Endometrium (tissue), 2 donors: ENCODE data around the gene AZIN2.
"Not testable (repeated sequence)": the region's sequence is repeated elsewhere in the genome, so short reads cannot be mapped to it uniquely, and the experiment has no call there.

Experiments
- FAIRE-seq: peaks from 2 replicates; lab custom pipeline; 2012; peaks lifted over from hg19 to GRCh38; lab: Jason Lieb, UNC
- donor health status: control.
- donor health status: control.

Gene AZIN2

DNA sequence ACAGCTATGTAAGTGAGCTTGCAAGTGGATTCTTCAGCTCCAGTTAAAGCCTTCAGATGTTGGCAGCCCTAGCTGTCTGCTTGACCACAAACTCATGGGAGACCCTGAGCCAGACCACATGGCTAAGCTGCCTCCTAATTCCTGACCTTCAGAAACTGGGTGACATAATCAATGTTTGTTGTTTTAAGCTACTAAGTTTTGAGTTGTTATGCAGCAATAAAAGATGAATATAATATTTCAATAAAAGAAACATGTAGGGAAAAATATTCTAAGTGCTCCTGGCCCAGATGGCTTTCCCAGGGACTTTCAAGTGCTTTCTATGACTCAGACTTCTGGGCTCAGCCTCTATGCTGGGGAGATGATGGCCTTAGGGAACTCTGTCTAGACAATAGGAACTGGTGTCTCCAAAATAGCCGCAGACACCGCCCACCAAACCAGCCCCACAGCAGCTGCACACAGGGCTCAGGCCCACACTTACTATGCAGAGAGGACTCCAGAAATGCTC is 20.3 kb upstream of the AZIN2 start:
- no peak for FAIRE-seq

DNA sequence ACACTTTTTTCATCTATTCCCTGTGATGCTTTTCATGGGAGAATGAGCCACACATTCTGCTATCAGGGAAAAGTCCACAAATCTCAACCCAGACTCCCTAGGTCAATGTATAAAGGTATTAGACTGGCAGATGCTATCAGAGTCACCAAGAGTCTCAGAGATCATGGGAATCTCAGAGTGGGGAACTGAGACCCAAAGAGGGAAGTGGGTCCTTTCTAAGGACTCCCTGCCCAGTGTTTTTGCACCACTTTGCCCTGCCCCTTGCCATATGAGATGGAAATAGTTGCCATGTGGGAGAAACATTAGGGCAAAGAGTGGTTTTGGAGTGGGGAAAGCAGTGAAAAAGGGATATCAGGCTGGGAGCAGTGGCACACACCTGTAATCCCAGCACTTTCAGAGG is 19.1 kb upstream of the AZIN2 start:
- no peak for FAIRE-seq

DNA sequence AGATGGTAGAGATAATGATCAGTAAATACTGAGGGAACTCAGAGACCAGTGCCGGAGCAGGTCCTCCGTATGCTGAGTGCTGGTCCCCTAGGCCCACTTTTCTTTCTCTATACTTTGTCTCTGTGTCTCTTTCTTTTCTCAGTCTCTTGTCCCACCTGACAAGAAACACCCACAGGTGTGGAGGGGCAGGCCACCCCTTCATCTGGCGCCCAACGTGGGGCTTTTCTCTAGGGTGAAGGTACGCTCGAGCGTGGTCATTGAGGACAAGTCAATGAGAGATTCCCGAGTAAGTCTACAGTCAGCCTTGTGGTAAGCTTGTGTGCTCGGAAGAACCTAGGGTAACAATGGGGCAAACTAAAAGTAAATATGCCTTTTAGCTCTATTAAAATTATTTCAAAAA is 16.7 kb upstream of the AZIN2 start:
- FAIRE-seq: not testable (repeated sequence)

DNA sequence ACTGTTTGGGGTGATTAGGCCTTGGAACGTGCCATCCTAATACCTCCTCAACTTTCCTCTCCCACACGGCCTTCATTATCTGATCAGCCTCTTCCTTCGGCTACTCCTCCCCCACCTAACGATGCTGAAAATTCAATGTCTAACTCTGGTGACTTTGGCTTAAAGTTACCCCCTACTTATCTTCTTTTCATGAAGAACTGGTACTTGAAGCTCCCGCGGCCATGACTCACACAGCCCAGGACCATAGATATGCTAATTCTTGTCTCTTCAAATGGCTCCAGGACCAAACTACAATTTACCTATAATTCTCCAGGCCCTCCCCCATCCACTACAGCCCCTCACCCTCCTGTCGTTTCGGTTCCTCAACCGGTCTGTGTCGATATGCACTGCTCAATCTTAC is 15.7 kb upstream of the AZIN2 start:
- no peak for FAIRE-seq

DNA sequence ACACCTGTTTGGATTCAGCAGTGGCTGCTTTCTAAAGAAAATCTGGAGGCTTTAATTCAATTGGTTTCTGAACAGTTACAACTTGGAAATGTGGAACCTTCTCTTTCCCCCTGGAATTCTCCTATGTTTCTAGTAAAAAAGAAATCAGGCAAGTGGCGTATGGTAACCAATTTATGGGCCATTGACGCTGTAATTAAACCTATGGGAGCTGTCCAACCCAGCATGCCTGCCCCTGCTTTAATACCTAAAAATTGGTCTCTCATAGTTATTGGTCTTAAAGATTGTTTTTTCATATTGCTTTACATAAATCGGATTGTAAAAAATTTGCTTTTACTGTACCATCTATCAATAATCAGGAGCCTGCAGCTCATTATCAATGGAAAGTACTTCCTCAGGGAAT is 14.5 kb upstream of the AZIN2 start:
- not testable (repeated sequence) for FAIRE-seq

DNA sequence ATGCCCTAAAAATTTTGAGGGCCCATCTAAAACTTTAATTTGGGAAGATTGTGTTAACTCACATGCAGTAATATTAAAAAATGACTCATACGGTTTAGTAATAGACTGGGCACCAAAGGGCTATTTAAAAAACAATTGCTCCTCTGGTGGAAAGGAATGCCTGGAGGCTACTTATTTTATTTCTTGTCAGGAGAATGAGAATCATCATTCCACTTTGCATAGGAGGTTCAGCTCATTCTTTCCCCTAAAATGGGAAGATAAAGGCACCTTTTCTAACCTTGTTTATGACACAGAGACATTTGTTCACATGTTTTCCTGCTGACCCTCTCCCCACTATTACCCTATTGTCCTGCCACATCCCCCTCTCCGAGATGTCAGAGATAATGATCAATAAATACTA is 12.8 kb upstream of the AZIN2 start:
- FAIRE-seq: not testable (repeated sequence)

DNA sequence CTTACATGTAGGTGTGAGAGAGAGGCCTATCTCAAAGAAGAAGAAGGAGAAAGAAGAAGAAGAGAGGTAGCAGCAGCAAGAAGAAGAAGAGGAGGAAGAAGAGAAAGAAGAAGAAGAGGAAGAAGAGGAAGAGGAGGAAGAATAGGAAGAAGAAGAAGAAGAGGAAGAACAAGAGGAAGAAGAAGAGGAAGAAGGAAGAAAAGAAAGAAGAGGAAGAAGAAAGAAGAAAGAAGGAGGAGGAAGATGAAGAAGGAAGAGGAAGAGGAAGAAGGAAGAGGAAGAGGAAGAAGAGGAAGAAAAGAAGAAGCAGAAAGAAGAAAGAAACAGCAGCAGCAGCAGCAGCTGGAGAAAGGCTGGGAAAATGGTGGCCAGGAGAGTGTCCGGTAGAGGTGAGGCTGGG is 10.3 kb upstream of the AZIN2 start:
- no peak for FAIRE-seq

DNA sequence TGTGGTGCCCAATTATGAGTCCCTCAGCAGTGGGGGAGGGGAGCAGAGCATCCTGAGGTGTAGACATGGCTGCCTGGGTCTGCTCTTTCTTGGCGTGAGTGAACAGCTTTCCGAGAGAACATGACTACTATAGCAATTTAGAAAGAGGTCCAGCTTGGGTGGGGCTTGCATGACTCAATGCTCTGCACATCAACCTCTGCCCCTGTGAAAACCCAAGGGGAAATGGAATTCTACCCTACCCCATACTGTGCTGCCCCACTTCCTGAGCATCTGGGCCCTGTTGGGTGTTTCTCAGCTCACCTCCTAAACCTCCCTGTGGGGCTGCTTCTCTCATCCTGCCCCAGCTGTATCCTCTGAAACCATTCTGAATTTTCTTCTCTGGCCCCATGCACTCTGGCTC is 8.2 kb upstream of the AZIN2 start:
- FAIRE-seq: no peak

DNA sequence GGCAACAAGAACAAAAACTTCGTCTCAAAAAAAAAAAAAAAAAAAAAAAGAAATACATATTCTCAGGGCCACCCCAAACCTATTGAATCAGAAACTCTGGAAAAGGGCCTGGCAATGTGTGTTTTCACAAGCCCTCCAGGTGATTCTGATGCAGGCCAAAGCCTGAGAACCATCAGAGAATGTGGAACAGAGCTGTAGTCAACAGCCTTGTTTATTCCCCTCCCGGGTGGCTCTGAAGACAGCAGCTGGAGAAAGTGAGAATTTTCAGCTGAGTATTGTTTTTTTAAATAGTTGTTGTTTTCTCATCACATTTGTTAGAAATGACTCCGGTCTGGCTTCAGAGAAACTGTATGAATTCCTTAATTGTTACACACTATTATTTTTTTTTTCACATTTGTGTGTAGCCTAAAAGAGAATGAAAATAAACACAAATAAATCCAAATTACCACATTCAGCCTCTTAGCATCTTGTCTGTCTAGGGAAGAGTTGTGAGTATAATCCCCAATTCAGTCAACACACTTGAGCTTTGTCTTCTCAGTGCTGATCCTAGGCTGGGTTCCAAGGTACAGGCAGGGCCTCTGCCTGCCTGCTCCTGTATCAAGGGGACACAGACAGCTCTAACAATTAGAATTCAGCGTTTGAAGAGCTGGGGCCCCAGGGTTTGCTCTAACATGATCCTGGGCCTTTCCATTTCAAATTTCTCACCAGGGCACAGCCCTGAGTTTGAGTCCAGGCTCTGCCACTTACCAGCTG is 6.6 kb upstream of the AZIN2 start:
- FAIRE-seq: no peak

DNA sequence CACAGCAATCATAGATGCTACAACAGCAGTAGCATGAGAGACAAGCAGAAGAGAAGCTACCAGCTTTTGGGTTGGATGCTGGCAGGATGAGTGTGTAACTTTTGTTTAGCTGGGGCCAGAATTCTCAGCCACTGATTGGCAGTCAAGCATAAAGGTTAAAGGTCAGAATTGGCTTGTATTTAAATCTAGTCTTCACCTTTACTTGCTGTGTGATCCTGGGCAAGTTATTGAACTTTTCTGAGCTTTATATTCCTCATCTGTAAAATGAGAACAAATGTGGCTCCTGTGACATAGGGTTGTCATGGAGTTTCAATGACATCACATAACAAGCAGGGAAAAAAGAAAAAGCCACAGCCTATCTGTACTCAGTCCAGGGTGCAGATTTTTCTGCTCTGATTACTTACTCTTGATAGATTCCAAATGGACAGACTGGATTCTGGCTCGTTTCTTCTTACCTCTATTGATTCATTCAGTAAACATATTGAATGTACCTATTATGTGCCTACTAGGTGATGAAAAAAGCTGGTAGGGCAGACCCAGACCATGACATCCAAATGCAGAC is 2.8 kb upstream of the AZIN2 start:
- no peak for FAIRE-seq

DNA sequence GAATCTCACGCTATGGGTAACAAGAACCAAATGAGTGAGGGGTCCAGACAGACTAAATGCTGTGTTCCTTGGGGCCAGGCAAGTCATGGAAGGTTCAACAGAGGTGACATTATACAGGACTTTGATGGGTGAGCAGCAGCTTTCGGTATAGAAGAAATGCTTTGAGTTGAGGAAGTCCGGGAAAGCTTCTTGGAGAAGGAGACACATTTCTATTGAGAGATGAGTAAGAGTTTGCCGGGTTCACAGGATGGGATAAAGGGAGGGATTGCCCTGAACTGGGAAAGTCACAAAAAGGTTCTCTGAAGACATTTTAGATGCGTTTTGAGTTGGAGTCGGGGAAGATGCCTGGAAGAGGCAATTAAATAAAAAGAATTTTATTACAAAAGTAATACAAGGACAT is 580 bp upstream of the AZIN2 start:
- no peak for FAIRE-seq

DNA sequence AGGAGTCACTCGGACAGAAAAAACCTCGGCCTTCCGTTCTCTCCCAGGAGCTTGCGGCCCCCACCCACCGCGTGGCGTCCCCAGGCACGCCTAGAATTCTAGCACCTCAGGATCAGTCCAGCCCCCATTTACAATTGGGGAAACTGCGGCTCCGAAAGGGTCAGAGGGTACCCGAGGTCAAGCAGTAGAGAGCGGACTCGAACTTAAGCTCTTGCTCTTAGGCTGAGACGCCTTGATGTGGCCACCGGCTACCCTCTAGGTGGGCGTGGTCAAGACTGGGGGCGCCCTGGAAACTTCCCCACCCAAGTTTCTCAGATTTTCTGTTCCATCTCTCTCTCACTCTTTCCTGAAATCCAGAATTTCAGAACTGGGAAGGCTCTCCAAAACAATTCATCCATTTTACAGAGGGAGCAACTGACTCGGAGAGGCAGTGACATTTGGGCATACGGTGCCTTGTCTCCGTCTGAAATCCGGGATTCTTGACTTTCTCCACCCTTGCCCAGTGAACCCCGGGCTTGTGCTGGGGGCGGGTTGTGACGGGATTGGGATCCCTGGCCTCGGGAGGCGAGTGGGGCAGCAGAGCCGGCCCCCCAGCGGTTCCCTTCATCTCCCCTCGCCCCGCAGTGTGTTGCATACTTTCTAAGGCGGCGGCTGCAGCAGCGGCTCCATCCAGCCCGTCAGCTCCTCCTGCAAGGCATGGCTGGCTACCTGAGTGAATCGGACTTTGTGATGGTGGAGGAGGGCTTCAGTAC is 777 bp downstream of the AZIN2 start:
- no peak for FAIRE-seq

DNA sequence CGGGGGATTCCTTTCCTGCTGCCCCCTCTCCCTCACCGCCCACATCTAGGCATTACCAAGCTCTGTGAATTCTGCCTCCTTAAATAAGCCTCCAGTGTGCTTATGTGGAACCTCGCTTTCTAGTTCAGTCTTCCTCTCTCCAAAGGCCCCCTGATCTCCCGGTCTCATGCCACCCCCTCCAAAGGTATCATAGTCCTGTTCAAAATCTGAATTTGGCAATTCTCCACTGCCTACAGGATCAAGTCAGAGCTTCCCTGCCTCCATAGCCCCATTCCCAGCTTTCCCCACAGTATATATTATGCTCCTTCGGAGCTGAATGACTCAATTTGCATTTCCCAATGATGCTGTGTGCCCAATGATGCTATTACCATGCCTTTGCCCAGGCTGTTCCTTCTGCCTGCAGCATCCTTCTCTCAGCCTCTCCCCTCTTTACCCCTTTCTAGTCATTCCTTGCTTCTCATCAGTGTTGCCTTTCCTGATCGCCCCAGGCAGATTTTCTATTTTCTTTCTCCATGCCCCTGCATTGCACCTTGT is 1.7 kb downstream of the AZIN2 start:
- no peak for FAIRE-seq

DNA sequence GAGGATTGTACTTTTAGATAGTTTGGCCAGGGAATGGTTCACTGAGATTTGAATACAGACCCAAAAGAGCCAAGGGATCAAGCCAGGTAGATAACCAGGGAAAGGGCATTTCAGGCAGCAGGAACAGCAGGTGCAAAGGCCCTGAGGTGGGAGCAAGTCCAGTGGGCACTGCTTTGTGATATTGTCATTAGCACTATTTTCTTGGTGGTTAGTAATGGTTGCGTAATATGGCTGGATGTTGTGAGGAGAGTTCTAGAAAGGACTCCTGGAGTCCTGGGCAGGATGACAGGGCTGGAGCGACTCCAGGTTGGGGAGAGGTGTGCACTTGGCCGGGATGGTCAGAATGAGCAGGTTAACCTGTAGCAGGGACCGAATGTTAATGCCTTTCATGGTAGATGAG is 4.4 kb downstream of the AZIN2 start:
- no peak for FAIRE-seq

DNA sequence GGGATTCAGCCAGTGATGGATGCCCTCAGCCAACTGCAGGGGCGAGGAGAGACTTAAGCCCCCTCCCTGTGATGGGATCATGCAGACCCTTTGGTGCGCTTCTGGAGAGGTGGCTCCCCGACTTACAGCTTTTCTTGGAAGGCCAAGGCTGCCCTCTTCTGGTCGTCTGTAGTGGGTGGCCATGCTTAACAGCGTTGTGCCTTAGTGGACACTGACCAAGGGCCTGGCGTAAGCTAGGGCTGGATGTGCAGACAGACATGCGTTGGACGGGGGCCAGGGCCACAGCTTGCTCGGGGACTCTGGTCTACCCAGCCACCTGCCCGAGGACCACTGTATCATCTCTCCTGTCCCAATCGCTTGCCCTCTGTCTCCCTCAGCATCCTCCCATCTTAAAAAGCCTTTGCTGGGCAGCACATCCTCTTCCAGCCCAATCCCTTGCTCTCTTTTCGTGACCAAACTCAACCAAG is 5.5 kb downstream of the AZIN2 start:
- FAIRE-seq: no peak

DNA sequence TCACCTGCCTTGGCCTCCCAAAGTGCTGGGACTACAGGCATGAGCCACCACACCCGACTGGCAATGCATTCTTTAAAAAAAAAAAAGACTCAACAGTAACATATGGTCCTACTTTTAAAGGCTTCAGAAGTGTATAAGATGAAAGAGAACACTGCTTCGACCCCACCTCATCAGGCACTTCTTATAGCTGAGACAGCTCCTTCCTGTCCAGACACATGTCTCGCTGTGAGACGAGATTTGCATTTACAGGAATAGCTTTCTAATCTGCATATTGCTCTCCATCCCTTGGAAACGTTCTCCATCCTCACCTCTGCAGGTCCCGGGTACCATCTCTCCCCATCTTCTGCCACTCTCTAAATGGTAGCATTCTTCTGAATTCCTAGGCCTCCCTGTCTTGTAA is 6.7 kb downstream of the AZIN2 start:
- FAIRE-seq: no peak

DNA sequence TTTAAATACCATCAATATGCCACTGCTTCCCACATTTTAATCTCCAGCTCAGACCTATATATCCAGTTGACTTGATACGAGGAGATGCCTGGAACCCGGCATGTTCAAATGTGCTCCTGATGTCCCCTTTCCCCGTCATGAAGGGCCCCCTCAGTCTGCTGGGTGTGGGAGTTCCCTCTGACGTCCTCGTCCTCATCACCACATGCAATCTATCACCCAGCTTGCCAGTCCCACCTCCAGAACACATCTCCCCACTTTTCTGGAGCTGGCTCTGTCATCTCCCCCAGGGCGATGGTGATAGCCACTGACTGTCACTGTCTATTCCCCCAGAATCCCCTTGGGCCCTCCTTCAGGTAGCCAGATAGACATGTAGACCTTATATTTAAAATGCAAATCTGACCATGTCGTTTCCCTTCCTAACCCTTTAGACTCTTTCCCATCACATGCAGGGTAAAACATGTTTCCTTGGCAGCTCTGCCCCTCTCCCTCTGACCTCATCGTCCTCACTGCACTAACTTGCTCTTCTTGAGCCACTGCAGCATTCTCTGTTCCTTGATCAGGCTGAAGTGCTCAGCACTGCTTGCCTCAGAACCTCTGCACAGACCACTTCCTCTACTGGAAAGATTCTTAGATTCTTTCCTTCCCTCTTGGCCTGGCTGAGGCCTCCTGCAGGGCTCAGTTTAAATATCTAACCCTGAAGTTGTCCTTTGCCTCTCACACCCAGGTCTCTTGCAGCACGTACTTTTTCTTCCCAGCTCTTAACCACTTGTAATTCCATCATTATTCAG is 7.4 kb downstream of the AZIN2 start:
- FAIRE-seq: no peak

DNA sequence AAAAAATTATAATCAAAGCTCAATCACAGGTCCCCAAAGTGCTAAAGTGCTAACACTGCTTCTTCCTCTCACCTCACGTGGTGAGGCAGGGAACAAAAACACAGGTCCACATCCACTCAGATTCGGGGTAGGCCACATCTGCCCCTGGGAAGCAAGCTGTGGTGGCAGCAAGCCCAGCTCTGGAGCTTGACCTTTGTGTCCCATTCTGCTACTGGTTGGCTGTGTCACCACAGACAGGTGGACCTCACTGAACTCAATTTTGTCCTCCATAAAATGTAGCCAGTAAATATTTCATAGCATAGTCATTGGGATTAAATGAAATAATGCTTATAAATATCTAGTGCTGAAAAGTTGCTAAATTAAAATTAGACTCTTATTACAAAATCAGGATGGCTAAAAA is 8.5 kb downstream of the AZIN2 start:
- FAIRE-seq: no peak

DNA sequence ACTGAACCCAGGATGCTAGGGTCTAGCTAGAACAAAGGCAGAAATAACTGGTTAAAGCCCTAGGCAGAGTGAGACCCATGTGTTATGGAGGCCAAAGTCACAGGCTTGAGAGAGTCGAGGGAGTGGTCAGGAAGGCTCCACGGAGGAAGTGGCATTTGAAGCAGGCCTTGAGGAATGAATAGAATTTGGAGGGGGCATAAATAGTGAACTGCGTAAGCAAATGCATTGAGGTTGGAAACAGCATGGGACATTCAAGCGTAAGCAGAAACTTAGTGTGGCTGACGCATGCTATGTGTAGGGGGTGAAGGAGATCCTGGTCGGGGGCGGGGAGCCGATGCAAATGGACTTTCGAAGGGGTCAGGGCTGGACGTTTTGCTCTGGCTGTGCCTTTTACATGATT is 11.5 kb downstream of the AZIN2 start:
- no peak for FAIRE-seq

DNA sequence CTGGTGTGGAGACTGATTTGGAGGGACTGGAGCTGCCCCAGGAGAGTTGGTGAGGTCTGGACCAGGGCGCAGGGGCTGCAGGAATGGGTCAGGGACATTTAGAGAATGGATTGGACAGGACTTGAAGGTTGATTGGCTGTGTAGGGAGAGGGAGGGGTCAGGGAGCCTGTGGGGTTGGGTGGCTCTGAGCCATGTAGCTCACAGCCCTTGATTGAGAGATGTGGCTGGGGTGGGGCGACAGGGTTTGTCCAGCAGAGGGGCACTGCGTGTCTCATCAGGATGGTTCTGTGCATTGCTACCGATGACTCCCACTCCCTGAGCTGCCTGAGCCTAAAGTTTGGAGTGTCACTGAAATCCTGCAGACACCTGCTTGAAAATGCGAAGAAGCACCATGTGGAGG is 12.1 kb downstream of the AZIN2 start:
- FAIRE-seq: no peak

DNA sequence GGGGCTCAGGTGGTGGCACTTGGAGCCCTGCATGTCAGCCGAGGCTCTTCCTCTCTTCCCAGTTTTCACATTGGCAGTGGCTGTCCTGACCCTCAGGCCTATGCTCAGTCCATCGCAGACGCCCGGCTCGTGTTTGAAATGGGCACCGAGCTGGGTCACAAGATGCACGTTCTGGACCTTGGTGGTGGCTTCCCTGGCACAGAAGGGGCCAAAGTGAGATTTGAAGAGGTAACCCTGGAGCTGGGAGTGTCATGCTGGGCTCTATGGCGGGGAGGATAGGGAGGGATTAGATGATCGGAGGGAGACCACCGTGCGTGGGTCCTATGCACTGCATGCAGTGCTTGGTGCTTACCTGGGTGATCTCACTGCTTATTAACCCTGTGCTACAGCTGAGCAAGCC is 13.5 kb downstream of the AZIN2 start:
- FAIRE-seq: no peak

DNA sequence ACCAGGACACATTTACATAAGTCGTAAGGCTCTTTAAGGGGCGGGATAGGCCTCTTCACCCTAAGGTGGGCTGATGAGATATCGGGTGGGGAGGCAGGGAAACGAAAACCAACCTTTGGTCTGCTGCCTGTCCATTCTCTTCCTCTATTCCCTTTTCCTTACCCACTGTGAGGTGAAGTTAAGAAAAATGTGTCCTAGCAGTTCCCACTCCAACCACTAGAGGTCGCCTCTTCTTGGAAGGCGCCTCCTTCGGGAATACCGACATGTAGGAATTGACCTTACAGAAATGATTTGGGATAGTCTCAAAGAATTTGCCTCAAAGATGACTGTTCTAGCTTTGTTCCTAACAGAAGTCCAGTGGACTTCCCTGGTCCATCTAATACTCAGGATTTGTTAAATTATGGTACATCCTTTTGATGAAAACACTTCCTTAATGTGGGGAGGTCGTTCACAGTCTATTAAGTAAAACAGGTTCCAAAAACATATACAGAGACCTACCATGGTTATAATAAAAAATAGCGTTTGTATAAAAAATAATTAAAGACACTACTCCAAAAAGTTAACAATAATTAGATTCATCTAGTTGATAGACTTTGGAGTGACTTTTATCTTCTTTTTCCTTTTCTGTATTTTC is 14.1 kb downstream of the AZIN2 start:
- FAIRE-seq: peak; percentile 53
